A549 (cell line): Measurements from ENCODE around the gene DDX4. TPM values are rescaled to one million over a fixed set of nuclear protein-coding genes. Genes with fewer than 3 reads are reported as not detected.
"Not testable (repeated sequence)": the region's sequence is repeated elsewhere in the genome, so short reads cannot be mapped to it uniquely, and the experiment has no call there.

Experiments used
- ATAC-seq, 2 experiments: fragments of 200-7000 bp in 1 of 2; fragments of >200 bp in 1 of 2; cut with Nextera tagmentation in 1 of 2; cut with Tn5 transposase in 1 of 2; 3 replicates each; pipeline versions ENCODE4 v1.8.0 to v1.9.1; 2018 to 2020; ENCODE audit warnings: mild to moderate bottlenecking in 1 of 2, moderate library complexity in 1 of 2
- CTCF ChIA-PET: fragments of 300-600 bp; sonication (Branson Sonifier 250); formaldehyde crosslinking; extraction: SDS; loops from one replicate; lab custom pipeline; 2021; ENCODE audit warnings: antibody characterized with exemption, inconsistent platforms; lab: Yijun Ruan, JAX
- POLR2A ChIA-PET: fragments of 350-600 bp; formaldehyde crosslinking; extraction: SDS; loops from one replicate; lab custom pipeline; 2021; ENCODE audit warnings: antibody characterized with exemption, inconsistent platforms; lab: Yijun Ruan, JAX
- DNase-seq, 2 experiments: peaks; one replicate each; pipeline versions ENCODE4 v3.0.0 to v3.0.0-alpha.2; 2011 to 2016; ENCODE audit warnings: low read depth in 1 of 2, low spot score in 1 of 2
- FAIRE-seq: peaks from 2 replicates; lab custom pipeline; 2011; peaks lifted over from hg19 to GRCh38; lab: Jason Lieb, UNC
- H3K27ac ChIP-seq, 2 experiments: fragments of >200 bp; sonication (Bioruptor Twin); formaldehyde crosslinking; 3 replicates each; pipeline ENCODE4 v1.5.1; 2016 to 2017
- H3K4me1 ChIP-seq: fragments of >200 bp; sonication (Bioruptor Twin); formaldehyde crosslinking; 3 replicates; pipeline ENCODE4 v1.6.1; 2016
- H3K4me2 ChIP-seq: fragments of >200 bp; sonication (Bioruptor Twin); formaldehyde crosslinking; 3 replicates; pipeline ENCODE4 v1.6.1; 2016
- H3K4me3 ChIP-seq: fragments of >200 bp; sonication (Bioruptor Twin); formaldehyde crosslinking; 3 replicates; pipeline ENCODE4 v1.5.1; 2016
- H3K9me3 ChIP-seq: fragments of >200 bp; sonication (Bioruptor Twin); formaldehyde crosslinking; 3 replicates; pipeline ENCODE4 v1.6.1; 2016
- ATOH8 ChIP-seq: fragments of 250-450 bp; sonication (Bioruptor Pico); IDR thresholded peaks from 2 replicates; pipeline ENCODE4 v1.5.0; 2020; ENCODE audit warnings: low read depth, mild to moderate bottlenecking, moderate library complexity
- CEBPB ChIP-seq, 2 experiments: fragments of >200 bp in 1 of 2; sonication (Bioruptor Twin) in 1 of 2; formaldehyde crosslinking in 1 of 2; IDR thresholded peaks; 2 replicates each; pipeline ENCODE4 v1.6.1; 2012 to 2016
- ESRRA ChIP-seq: fragments of 150-350 bp; IDR thresholded peaks from 2 replicates; pipeline ENCODE4 v1.6.1; 2014; ENCODE audit warnings: mild to moderate bottlenecking, low read length, borderline replicate concordance
- FOSB ChIP-seq: fragments of 250-450 bp; sonication (Bioruptor Pico); IDR thresholded peaks from 2 replicates; pipeline ENCODE4 v1.5.0; 2020; ENCODE audit warnings: mild to moderate bottlenecking, moderate library complexity
- FOSL2 ChIP-seq, 2 experiments: fragments of 450-650 bp in 1 of 2; fragments of >200 bp in 1 of 2; sonication (Bioruptor Twin) in 1 of 2; formaldehyde crosslinking; IDR thresholded peaks; 2 replicates each; pipeline versions ENCODE4 v1.5.0 to v1.6.1; 2016 to 2020; ENCODE audit warnings: mild to moderate bottlenecking in 1 of 2, moderate library complexity in 1 of 2
- FOXS1 ChIP-seq: fragments of 250-450 bp; sonication (Bioruptor Pico); IDR thresholded peaks from 2 replicates; pipeline ENCODE4 v1.5.0; 2020; ENCODE audit warnings: mild to moderate bottlenecking, moderate library complexity
- HOXA7 ChIP-seq: fragments of 250-450 bp; sonication (Bioruptor Pico); IDR thresholded peaks from 2 replicates; pipeline ENCODE4 v1.5.0; 2020; ENCODE audit warnings: mild to moderate bottlenecking, moderate library complexity
- HOXB13 ChIP-seq: fragments of 250-450 bp; sonication (Bioruptor Pico); IDR thresholded peaks from 2 replicates; pipeline ENCODE4 v1.5.0; 2020; ENCODE audit warnings: low read depth, mild to moderate bottlenecking, moderate library complexity
- HOXB5 ChIP-seq: fragments of 250-450 bp; sonication (Bioruptor Pico); IDR thresholded peaks from 2 replicates; pipeline ENCODE4 v1.5.0; 2020; ENCODE audit warnings: mild to moderate bottlenecking, moderate library complexity
- JUN ChIP-seq, 2 experiments: fragments of >200 bp; sonication (Bioruptor Twin); formaldehyde crosslinking; IDR thresholded peaks; 2 replicates in 1 of 2; 3 replicates in 1 of 2; pipeline ENCODE4 v1.6.1; 2016 to 2017
- JUNB ChIP-seq: fragments of >200 bp; sonication (Bioruptor Twin); formaldehyde crosslinking; IDR thresholded peaks from 2 replicates; pipeline ENCODE4 v1.6.1; 2016
- KDM1A ChIP-seq: fragments of 200-600 bp; sonication (generic); IDR thresholded peaks from 2 replicates; pipeline ENCODE4 v1.6.1; 2016; ENCODE audit warnings: low read depth, mild to moderate bottlenecking
- MAFK ChIP-seq: fragments of 450-650 bp; IDR thresholded peaks from 2 replicates; pipeline ENCODE4 v1.6.1; 2014; ENCODE audit not compliant: partially characterized antibody
- MAX ChIP-seq: IDR thresholded peaks from 2 replicates; pipeline ENCODE4 v1.6.1; 2012
- MYC ChIP-seq: IDR thresholded peaks from 2 replicates; pipeline ENCODE4 v1.6.1; 2012; ENCODE audit warnings: mild to moderate bottlenecking, inconsistent platforms, low read length, improper control_type of control experiment, borderline replicate concordance
- NFE2L2 ChIP-seq: fragments of 150-350 bp; conservative IDR thresholded peaks from 2 replicates; pipeline ENCODE4 v1.6.1; 2014; ENCODE audit warnings: low read length
- NPAS2 ChIP-seq: fragments of 250-450 bp; sonication (Bioruptor Pico); IDR thresholded peaks from 2 replicates; pipeline ENCODE4 v1.8.0; 2022; ENCODE audit warnings: mild to moderate bottlenecking, moderate library complexity, borderline replicate concordance
- POLR2A ChIP-seq: IDR thresholded peaks from 2 replicates; pipeline ENCODE4 v1.6.1; 2012; ENCODE audit warnings: mild to moderate bottlenecking, low read length
- POLR2AphosphoS2 ChIP-seq: conservative IDR thresholded peaks from 2 replicates; pipeline ENCODE4 v1.6.1; 2012; ENCODE audit warnings: low read length, improper control_type of control experiment, inconsistent platforms
- REST ChIP-seq: fragments of 200-600 bp; sonication (generic); IDR thresholded peaks from 2 replicates; pipeline ENCODE4 v1.6.1; 2016; ENCODE audit warnings: antibody characterized with exemption, mild to moderate bottlenecking, moderate library complexity
- RFX5 ChIP-seq: fragments of 450-650 bp; IDR thresholded peaks from 2 replicates; pipeline ENCODE4 v1.7.1; 2014; ENCODE audit warnings: antibody characterized with exemption, mild to moderate bottlenecking, moderate library complexity
- SREBF2 ChIP-seq: fragments of 450-650 bp; IDR thresholded peaks from 2 replicates; pipeline ENCODE4 v1.6.1; 2014; ENCODE audit warnings: mild to moderate bottlenecking, moderate library complexity
- ZNF302 ChIP-seq: fragments of 250-450 bp; sonication (Bioruptor Pico); IDR thresholded peaks from 2 replicates; pipeline ENCODE4 v1.9.0; 2021; ENCODE audit warnings: inconsistent platforms, mild to moderate bottlenecking, moderate library complexity
- ZSCAN20 ChIP-seq: fragments of 250-450 bp; sonication (Bioruptor Pico); IDR thresholded peaks from 2 replicates; pipeline ENCODE4 v1.8.0; 2022; ENCODE audit warnings: mild to moderate bottlenecking, moderate library complexity
- WGBS: methylation state at CpG from one replicate; pipeline ENCODE4 v1.1.6; 2017; ENCODE audit errors: missing lambda C conversion rate; 5-methylcytosine and 5-hydroxymethylcytosine counted together
- polyA plus RNA-seq, 4 experiments: library from polyadenylated mRNA; depleted of rRNA in 3 of 4; stranded (reverse); fragments of >200 nt; fragmentation: RNase III in 1 of 4; extraction: RNeasy Plus Mini Kit Qiagen cat#74134 plus additional on column Dnase treatment in 1 of 4; gene quantifications; 2 replicates in 3 of 4; 3 replicates in 1 of 4; pipeline ENCODE4 v1.2.3, GENCODE V29; 2011 to 2017

Gene DDX4
- polyA plus RNA-seq, 2 of the 4 experiments (the other 2 are of a cell fraction), result 0.09 TPM; not detected in 1

DNA sequence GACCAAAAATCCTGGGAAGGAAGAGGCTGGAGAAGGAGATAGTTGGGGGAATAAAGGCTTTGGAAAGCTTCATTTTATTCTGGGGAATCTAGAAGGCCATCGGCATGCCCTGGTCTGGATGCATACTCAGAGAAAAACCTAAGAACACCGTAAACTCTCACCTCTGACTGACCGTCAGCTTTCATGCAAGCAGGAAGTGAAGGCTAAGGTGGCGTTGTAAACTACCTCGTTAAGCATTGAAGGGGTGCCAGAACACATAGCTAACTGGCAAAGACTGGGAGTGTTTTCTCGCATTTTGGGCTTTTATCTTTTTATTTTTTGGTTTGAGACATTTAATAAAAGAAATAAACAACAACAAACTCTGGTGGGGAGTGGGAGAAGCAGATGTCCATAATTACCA lies 23.1 kb upstream of the DDX4 start:
- FAIRE-seq (no peak), ATAC-seq (no peak)
- WGBS, result 92% methylated on average over 6 of the region's 6 CpGs

DNA sequence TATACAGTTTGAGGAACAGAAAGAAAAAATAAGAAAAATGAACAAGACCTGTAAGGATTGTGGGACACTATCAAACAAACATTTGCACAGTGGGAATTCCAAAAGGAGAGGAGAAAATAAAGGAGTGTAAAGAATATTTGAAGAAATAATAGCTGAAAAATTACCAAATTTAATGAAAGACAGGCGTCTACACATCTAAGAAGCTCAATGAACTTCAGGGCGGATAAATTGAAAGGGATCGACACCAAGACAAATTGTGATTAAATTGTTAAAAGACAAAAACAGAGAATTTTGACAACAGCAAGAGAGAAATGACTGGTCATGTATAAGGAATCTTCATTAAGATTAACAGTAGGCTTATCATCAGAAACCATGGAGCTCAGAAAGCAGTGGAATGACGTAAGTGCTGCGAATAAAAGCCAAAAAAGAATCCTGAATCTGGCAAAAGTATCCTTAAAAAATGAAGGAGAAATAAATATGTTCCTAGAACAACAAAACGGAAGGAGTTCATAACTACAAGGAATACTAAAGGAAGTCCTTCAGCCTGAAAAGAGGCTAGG lies 22.3 kb upstream of the DDX4 start:
- 95% methylated on average over 6 of the region's 6 CpGs for WGBS
- POLR2A ChIA-PET, result no interaction called here
- 0 out of 3 replicates have a peak, but pooled peaks cover 6% of the 10 kb centered on the region for H3K9me3 ChIP-seq
- no peak for FAIRE-seq
- H3K4me2 ChIP-seq, result no peak overlapping the region
- no peak overlapping the region for H3K27ac ChIP-seq
- CTCF ChIA-PET, result interaction anchor here (1.3 kb wide), 1 partner anchor 220 kb away, joined by 3 read pairs; no protein-coding TSS in a partner anchor
- no peak for ATAC-seq
- no peak for DNase-seq
- no peak for TF ChIP-seq SREBF2
- no peak for TF ChIP-seq KDM1A
- TF ChIP-seq HOXA7 (CRISPR knock-in tag), result no peak
- TF ChIP-seq FOSB (CRISPR knock-in tag), result no peak
- TF ChIP-seq NFE2L2, result no peak
- no peak for TF ChIP-seq NPAS2 (CRISPR knock-in tag)
- TF ChIP-seq JUN (IDR thresholded peaks at IDR 0.05), result no peak
- H3K4me1 ChIP-seq, result peaks cover 15% of the 10 kb centered on the region
- H3K4me3 ChIP-seq, result no peak overlapping the region

More for the DNA sequence above, 23.1 kb upstream of the DDX4 start:
- H3K4me3 ChIP-seq, result no peak overlapping the region
- TF ChIP-seq ZSCAN20 (CRISPR knock-in tag) (no peak), POLR2AphosphoS2 (no peak), JUN (IDR thresholded peaks at IDR 0.05) (no peak), ZNF302 (CRISPR knock-in tag) (no peak), CEBPB (IDR thresholded peaks at IDR 0.05) (no peak), HOXB5 (CRISPR knock-in tag) (no peak), REST (no peak)
- no peak overlapping the region for H3K27ac ChIP-seq
- ChIA-PET POLR2A (no interaction called here), CTCF (interaction anchor here (1.2 to 1.3 kb wide), 2 partner anchors 207 to 221 kb away, joined by 3 read pairs; no protein-coding TSS in a partner anchor)
- DNase-seq, result no peak
- H3K9me3 ChIP-seq, result 0 out of 3 replicates have a peak, but pooled peaks cover 6% of the 10 kb centered on the region
- no peak overlapping the region for H3K4me2 ChIP-seq
- peaks cover 15% of the 10 kb centered on the region for H3K4me1 ChIP-seq

- H3K27ac ChIP-seq, CTCF ChIA-PET, H3K4me2 ChIP-seq, FAIRE-seq, DNase-seq, H3K4me3 ChIP-seq, POLR2A ChIA-PET, ATAC-seq, H3K4me1 ChIP-seq, H3K9me3 ChIP-seq: not testable (repeated sequence)
- 95% methylated on average over 2 of the region's 2 CpGs for WGBS
These were observed 18.8 kb upstream of the DDX4 start for GRCh38 chr5:55719026-55719425.

DNA sequence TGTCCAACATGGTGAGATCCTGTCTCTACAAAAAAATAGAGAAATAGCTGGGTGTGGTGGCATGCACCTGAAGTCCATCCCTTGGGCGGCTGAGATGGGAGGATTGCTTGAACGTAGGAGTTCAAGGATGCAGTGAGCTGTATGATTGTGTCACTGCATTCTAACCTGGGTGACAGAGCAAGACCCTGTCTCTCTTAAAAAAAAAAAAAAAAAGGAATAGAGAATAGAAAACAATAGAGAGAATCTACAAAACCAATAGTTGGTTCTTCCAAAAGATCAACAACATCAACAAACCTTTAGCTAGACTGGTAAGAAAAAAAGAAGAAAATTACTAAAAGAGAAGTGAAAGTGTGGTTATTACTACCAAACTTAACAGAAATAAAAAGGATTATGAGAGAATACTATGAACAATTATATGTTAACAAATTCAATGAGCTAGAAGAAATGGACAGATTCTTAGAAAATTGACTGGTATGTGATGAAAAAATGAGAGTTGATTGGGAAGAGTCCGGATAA lies 17.6 kb upstream of the DDX4 start:
- DNase-seq (no peak), FAIRE-seq (no peak), ATAC-seq (no peak)
- H3K27ac ChIP-seq, result no peak overlapping the region
- WGBS, result 85% methylated on average over 3 of the region's 3 CpGs
- H3K4me3 ChIP-seq, result no peak overlapping the region
- H3K9me3 ChIP-seq, result 0 out of 3 replicates have a peak, but pooled peaks cover 5% of the 10 kb centered on the region
- ChIA-PET POLR2A (no interaction called here), CTCF (interaction anchor here (0.7 to 2.1 kb wide), 2 partner anchors 143 to 200 kb away, joined by 4 to 5 read pairs; no protein-coding TSS in a partner anchor)
- H3K4me2 ChIP-seq, result no peak overlapping the region
- TF ChIP-seq JUNB, result no peak
- TF ChIP-seq FOXS1 (CRISPR knock-in tag), result no peak
- no peak for TF ChIP-seq HOXB13
- TF ChIP-seq POLR2A, result no peak
- TF ChIP-seq MAX, result no peak
- no peak for TF ChIP-seq MYC
- TF ChIP-seq FOSL2 (IDR thresholded peaks at IDR 0.05), result no peak
- no peak for TF ChIP-seq FOSL2 (CRISPR knock-in tag; IDR thresholded peaks at IDR 0.05)
- TF ChIP-seq ESRRA, result no peak
- no peak for TF ChIP-seq ATOH8 (CRISPR knock-in tag)
- no peak for TF ChIP-seq RFX5
- no peak for TF ChIP-seq MAFK
- no peaks in the 10 kb centered on the region for H3K4me1 ChIP-seq
